SK-N-SH (cell line): Measurements from ENCODE around the gene SOX8. TPM values are rescaled to one million over a fixed set of nuclear protein-coding genes. Genes with fewer than 3 reads are reported as not detected.

ENCODE experiments used
- CTCF ChIA-PET: fragments of 300-600, 350-600 bp; formaldehyde crosslinking; extraction: SDS; loops from one replicate; lab custom pipeline; 2021; lab: Yijun Ruan, JAX
- POLR2A ChIA-PET: fragments of 350-600 bp; sonication (Branson Sonifier 250); formaldehyde crosslinking; extraction: SDS; loops from one replicate; lab custom pipeline; 2020; ENCODE audit warnings: antibody characterized with exemption, inconsistent platforms; lab: Yijun Ruan, JAX
- DNase-seq: peaks from one replicate; pipeline ENCODE4 v3.0.0; 2012
- H2AFZ ChIP-seq: fragments of 200-600 bp; sonication (generic); 2 replicates; pipeline ENCODE4 v1.8.1; 2016; ENCODE audit warnings: antibody characterized with exemption, mild to moderate bottlenecking, low read depth
- H3F3A ChIP-seq: fragments of 200-600 bp; sonication (generic); replicated peaks from 2 replicates; pipeline ENCODE3; 2016; ENCODE audit warnings: antibody characterized with exemption, mild to moderate bottlenecking; ENCODE audit not compliant: insufficient read depth
- H3K27ac ChIP-seq, 2 experiments: fragments of 200-500 bp in 1 of 2; fragments of 200-600 bp in 1 of 2; sonication (Bioruptor generic) in 1 of 2; sonication (generic), shearing (Covaris generic) in 1 of 2; 2 replicates each; pipeline versions ENCODE4 v1.5.1 to v1.6.1; 2014 to 2016; ENCODE audit warnings: low read depth in 2 of 2, inconsistent platforms in 1 of 2, low read length in 1 of 2, mild to moderate bottlenecking in 1 of 2, mixed read lengths in 1 of 2
- H3K27me3 ChIP-seq: fragments of 200-600 bp; sonication (generic), shearing (Covaris generic); 2 replicates; pipeline ENCODE4 v1.6.1; 2016; ENCODE audit warnings: mixed run types; ENCODE audit not compliant: insufficient read depth
- H3K36me3 ChIP-seq, 2 experiments: fragments of 200-500 bp in 1 of 2; fragments of 200-600 bp in 1 of 2; sonication (Bioruptor generic) in 1 of 2; sonication (generic) in 1 of 2; replicated peaks in 1 of 2; 2 replicates each; pipeline versions ENCODE3 to v1.5.1; 2014 to 2016; ENCODE audit warnings: low read length in 1 of 2, mild to moderate bottlenecking in 1 of 2; ENCODE audit not compliant: insufficient read depth in 2 of 2, control insufficient read depth in 1 of 2
- H3K4me1 ChIP-seq, 2 experiments: fragments of 200-500 bp in 1 of 2; fragments of 200-600 bp in 1 of 2; sonication (Bioruptor generic) in 1 of 2; sonication (generic), shearing (Covaris generic) in 1 of 2; 2 replicates each; pipeline versions ENCODE4 v1.5.1 to v1.6.1; 2014 to 2016; ENCODE audit warnings: low read depth in 1 of 2, low read length in 1 of 2, mixed run types in 1 of 2; ENCODE audit not compliant: insufficient read depth in 2 of 2, control insufficient read depth in 1 of 2
- H3K4me2 ChIP-seq: fragments of 200-600 bp; sonication (generic), shearing (Covaris generic); 2 replicates; pipeline ENCODE4 v1.6.1; 2017; ENCODE audit warnings: mixed run types
- H3K4me3 ChIP-seq, 2 experiments: fragments of 200-500 bp in 1 of 2; fragments of 200-600 bp in 1 of 2; sonication (Bioruptor generic) in 1 of 2; sonication (generic), shearing (Covaris generic) in 1 of 2; 2 replicates each; pipeline versions ENCODE4 v1.5.1 to v1.8.1; 2014 to 2016; ENCODE audit warnings: low read depth in 2 of 2, inconsistent platforms in 1 of 2, low read length in 1 of 2, mild to moderate bottlenecking in 1 of 2, mixed read lengths in 1 of 2, moderate library complexity in 1 of 2
- H3K79me2 ChIP-seq: fragments of 200-600 bp; sonication (generic); 2 replicates; pipeline ENCODE4 v1.8.1; 2017; ENCODE audit warnings: mild to moderate bottlenecking; ENCODE audit not compliant: insufficient read depth
- H3K9ac ChIP-seq: fragments of 200-600 bp; sonication (generic); 2 replicates; pipeline ENCODE4 v1.6.1; 2017; ENCODE audit warnings: mixed run types
- H3K9me2 ChIP-seq: fragments of 200-600 bp; sonication (generic); 2 replicates; pipeline ENCODE4 v1.6.1; 2017; ENCODE audit warnings: mixed run types
- H3K9me3 ChIP-seq: fragments of 200-600 bp; sonication (generic); 2 replicates; pipeline ENCODE4 v1.6.1; 2017; ENCODE audit warnings: mixed run types, mild to moderate bottlenecking, moderate library complexity
- H4K20me1 ChIP-seq: fragments of 200-600 bp; sonication (generic); 2 replicates; pipeline ENCODE4 v1.6.1; 2017; ENCODE audit warnings: mild to moderate bottlenecking, mixed run types; ENCODE audit not compliant: insufficient read depth
- CHD2 ChIP-seq: fragments of 150-350 bp; IDR thresholded peaks from 2 replicates; pipeline ENCODE4 v1.6.1; 2018; ENCODE audit warnings: low read length; ENCODE audit not compliant: partially characterized antibody
- EP300 ChIP-seq, 2 experiments: IDR thresholded peaks; 2 replicates each; pipeline versions ENCODE4 v1.4.0 to v1.6.1; 2012; ENCODE audit warnings: borderline replicate concordance in 1 of 2, low read depth in 1 of 2, low read length in 1 of 2
- EZH2phosphoT487 ChIP-seq: fragments of 200-600 bp; sonication (generic); IDR thresholded peaks from 2 replicates; pipeline ENCODE4 v1.6.1; 2017; ENCODE audit warnings: low read depth, mixed run types, mild to moderate bottlenecking, antibody characterized with exemption, moderate library complexity, borderline replicate concordance
- FOSL2 ChIP-seq: IDR thresholded peaks from 2 replicates; pipeline ENCODE4 v1.4.0; 2012; ENCODE audit warnings: low read depth, mild to moderate bottlenecking, moderate library complexity, borderline replicate concordance
- FOXJ3 ChIP-seq: sonication (generic); formaldehyde crosslinking; IDR thresholded peaks from 2 replicates; pipeline ENCODE4 v1.5.1; 2020; ENCODE audit warnings: mild to moderate bottlenecking, missing genetic modification reagents
- FOXM1 ChIP-seq: IDR thresholded peaks from 2 replicates; pipeline ENCODE4 v1.4.0; 2012; ENCODE audit warnings: low read depth, mild to moderate bottlenecking
- GABPA ChIP-seq: IDR thresholded peaks from 2 replicates; pipeline ENCODE4 v1.4.0; 2012; ENCODE audit warnings: low read depth, mild to moderate bottlenecking
- JUND ChIP-seq: IDR thresholded peaks from 2 replicates; pipeline ENCODE4 v1.4.0; 2012
- MEF2A ChIP-seq: IDR thresholded peaks from 2 replicates; pipeline ENCODE4 v1.4.0; 2012; ENCODE audit warnings: low read depth, borderline replicate concordance
- MXI1 ChIP-seq: IDR thresholded peaks from 2 replicates; pipeline ENCODE4 v1.6.1; 2012; ENCODE audit warnings: mild to moderate bottlenecking, low read depth, low read length, improper control_type of control experiment
- NFIC ChIP-seq: IDR thresholded peaks from 2 replicates; pipeline ENCODE4 v1.4.0; 2012; ENCODE audit warnings: borderline replicate concordance
- NRF1 ChIP-seq: IDR thresholded peaks from 2 replicates; pipeline ENCODE4 v1.6.1; 2012; ENCODE audit warnings: low read depth, mild to moderate bottlenecking, low read length
- POLR2AphosphoS5 ChIP-seq: IDR thresholded peaks from 2 replicates; pipeline ENCODE4 v1.6.1; 2012; ENCODE audit warnings: low read depth, low read length
- RCOR1 ChIP-seq: fragments of 150-350 bp; IDR thresholded peaks from 2 replicates; pipeline ENCODE4 v1.6.1; 2017; ENCODE audit warnings: antibody characterized with exemption, low read length
- REST ChIP-seq: IDR thresholded peaks from 2 replicates; pipeline ENCODE4 v1.6.1; 2012; ENCODE audit warnings: mild to moderate bottlenecking, low read depth, low read length, moderate library complexity
- RFX5 ChIP-seq: IDR thresholded peaks from 2 replicates; pipeline ENCODE4 v1.6.1; 2012; ENCODE audit warnings: mild to moderate bottlenecking, improper control_type of control experiment, low read length
- RXRA ChIP-seq: IDR thresholded peaks from 2 replicates; pipeline ENCODE4 v1.4.0; 2012; ENCODE audit warnings: low read depth, mild to moderate bottlenecking, borderline replicate concordance
- TEAD4 ChIP-seq: IDR thresholded peaks from 2 replicates; pipeline ENCODE4 v1.4.0; 2012; ENCODE audit warnings: mild to moderate bottlenecking, borderline replicate concordance; ENCODE audit not compliant: insufficient read depth
- USF1 ChIP-seq: IDR thresholded peaks from 2 replicates; pipeline ENCODE4 v1.4.0; 2012; ENCODE audit warnings: low read depth, borderline replicate concordance
- YY1 ChIP-seq: IDR thresholded peaks from 2 replicates; pipeline ENCODE4 v1.4.0; 2012; ENCODE audit warnings: low read depth, mild to moderate bottlenecking
- WGBS: methylation state at CpG from one replicate; pipeline ENCODE4 v1.1.6; 2017; ENCODE audit warnings: low lambda C conversion rate; 5-methylcytosine and 5-hydroxymethylcytosine counted together
- polyA plus RNA-seq, 3 experiments: library from polyadenylated mRNA; depleted of rRNA; stranded (reverse); fragments of >200 nt; gene quantifications; 2 replicates each; pipeline ENCODE4 v1.2.3, GENCODE V29; 2012
- TF ChIP-seq, protein P1 (sequence below): IDR thresholded peaks from 2 replicates; pipeline ENCODE4 v1.4.0; 2012; ENCODE audit warnings: low read depth, borderline replicate concordance
- TF ChIP-seq, protein P2 (sequence below): fragments of 150-350 bp; IDR thresholded peaks from 2 replicates; pipeline ENCODE4 v1.6.1; 2017; ENCODE audit warnings: antibody characterized with exemption, low read length, low read depth, borderline replicate concordance

The SOX8 gene
- polyA plus RNA-seq, 1 of the 3 experiments (the other 2 are of a cell fraction): not detected

DNA sequence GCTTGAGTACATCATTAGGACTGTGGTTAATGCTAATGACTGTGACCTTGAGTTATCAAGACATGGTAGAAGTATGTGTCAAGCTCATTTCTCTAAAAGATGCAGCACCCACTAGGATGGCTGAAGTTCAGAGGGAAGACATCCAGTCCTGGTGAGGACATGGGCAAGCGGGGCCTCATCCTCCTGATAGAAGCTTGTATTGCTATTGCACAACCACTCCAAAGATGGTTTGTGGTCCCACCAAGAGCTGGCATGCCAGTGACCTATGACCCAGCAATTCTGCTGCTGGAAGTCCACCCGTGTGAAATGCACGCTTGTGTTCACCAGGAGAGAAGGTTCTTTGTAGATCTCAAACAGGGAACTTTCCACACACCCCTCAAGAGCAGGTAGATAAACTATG lies 14.2 kb downstream of the SOX8 start (continued):
- no peak for TF ChIP-seq RCOR1
- no peak for TF ChIP-seq CHD2
- no peak for TF ChIP-seq MXI1
- TF ChIP-seq, protein P1, sequence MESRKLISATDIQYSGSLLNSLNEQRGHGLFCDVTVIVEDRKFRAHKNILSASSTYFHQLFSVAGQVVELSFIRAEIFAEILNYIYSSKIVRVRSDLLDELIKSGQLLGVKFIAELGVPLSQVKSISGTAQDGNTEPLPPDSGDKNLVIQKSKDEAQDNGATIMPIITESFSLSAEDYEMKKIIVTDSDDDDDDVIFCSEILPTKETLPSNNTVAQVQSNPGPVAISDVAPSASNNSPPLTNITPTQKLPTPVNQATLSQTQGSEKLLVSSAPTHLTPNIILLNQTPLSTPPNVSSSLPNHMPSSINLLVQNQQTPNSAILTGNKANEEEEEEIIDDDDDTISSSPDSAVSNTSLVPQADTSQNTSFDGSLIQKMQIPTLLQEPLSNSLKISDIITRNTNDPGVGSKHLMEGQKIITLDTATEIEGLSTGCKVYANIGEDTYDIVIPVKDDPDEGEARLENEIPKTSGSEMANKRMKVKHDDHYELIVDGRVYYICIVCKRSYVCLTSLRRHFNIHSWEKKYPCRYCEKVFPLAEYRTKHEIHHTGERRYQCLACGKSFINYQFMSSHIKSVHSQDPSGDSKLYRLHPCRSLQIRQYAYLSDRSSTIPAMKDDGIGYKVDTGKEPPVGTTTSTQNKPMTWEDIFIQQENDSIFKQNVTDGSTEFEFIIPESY: no peak
- no peak for TF ChIP-seq JUND
- TF ChIP-seq REST: no peak

DNA sequence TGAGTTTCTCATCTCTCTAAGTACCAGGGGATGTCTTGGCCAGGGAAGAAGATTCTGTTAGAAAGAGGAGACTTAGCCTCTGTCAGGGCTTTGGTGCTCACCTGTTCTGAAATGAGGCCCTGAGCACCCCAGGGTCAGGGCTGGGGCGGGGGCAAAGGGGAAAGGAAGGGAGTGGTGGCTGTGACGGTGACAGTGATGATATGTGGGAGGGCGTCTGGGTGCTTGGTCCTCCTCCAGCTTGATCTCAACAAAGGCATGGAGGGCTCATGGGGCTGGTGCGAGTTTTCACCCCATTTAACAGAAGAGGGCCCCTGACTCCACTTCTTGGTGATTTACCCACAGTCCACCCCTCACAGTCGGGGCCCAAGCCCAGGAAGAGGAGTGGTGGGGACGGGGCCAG lies 15.1 kb downstream of the SOX8 start:
- H3K4me2 ChIP-seq: no peak overlapping the region
- 13% methylated on average over 6 of the region's 6 CpGs for WGBS
- no peaks in the 10 kb centered on the region for H3K9me3 ChIP-seq
- H3K4me1 ChIP-seq: no peaks in the 10 kb centered on the region
- no peak overlapping the region for H3K27ac ChIP-seq
- no peak overlapping the region for H2AFZ ChIP-seq
- no peaks in the 10 kb centered on the region for H3K36me3 ChIP-seq
- no peak for DNase-seq
- no peak overlapping the region for H3K9ac ChIP-seq
- H3K4me3 ChIP-seq: no peak overlapping the region
- ChIA-PET CTCF (no interaction called here), POLR2A (no interaction called here)
- H3K27me3 ChIP-seq: peaks cover 71% of the 10 kb centered on the region
- no peaks in the 10 kb centered on the region for H3F3A ChIP-seq
- no peaks in the 10 kb centered on the region for H3K79me2 ChIP-seq
- H4K20me1 ChIP-seq: peaks cover 5% of the 10 kb centered on the region; the same call in 1 of the 2 replicates
- no peaks in the 10 kb centered on the region for H3K9me2 ChIP-seq
- no peak for TF ChIP-seq POLR2AphosphoS5
- no peak for TF ChIP-seq JUND
- TF ChIP-seq FOXJ3 (CRISPR knock-in tag): no peak
- no peak for TF ChIP-seq YY1
- TF ChIP-seq RXRA: no peak
- TF ChIP-seq RFX5: no peak
- TF ChIP-seq, protein P2, sequence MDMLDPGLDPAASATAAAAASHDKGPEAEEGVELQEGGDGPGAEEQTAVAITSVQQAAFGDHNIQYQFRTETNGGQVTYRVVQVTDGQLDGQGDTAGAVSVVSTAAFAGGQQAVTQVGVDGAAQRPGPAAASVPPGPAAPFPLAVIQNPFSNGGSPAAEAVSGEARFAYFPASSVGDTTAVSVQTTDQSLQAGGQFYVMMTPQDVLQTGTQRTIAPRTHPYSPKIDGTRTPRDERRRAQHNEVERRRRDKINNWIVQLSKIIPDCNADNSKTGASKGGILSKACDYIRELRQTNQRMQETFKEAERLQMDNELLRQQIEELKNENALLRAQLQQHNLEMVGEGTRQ: no peak
- no peak for TF ChIP-seq TEAD4
- TF ChIP-seq FOSL2: no peak
- TF ChIP-seq NRF1: no peak
- TF ChIP-seq FOXM1: no peak
- TF ChIP-seq REST: no peak
- no peak for TF ChIP-seq EP300 (IDR thresholded peaks at IDR 0.05; ENCODE audit: borderline replicate concordance in 1 of 2, low read depth in 1 of 2, low read length in 1 of 2)
- no peak for TF ChIP-seq MEF2A
- no peak for TF ChIP-seq GABPA
- no peak for TF ChIP-seq USF1
- TF ChIP-seq EZH2phosphoT487: no peak
- no peak for TF ChIP-seq NFIC
